ENCODE measurements around the gene INPP5J. TPM values are rescaled to one million over a fixed set of nuclear protein-coding genes. Genes with fewer than 3 reads are reported as not detected.

The INPP5J gene
- total and polyA plus RNA-seq, 9 of the 15 experiments (the other 6 are each of a cell fraction or from before 2014, with no cell fraction given), result 0.10 to 6.3 (median 4.8) TPM

DNA sequence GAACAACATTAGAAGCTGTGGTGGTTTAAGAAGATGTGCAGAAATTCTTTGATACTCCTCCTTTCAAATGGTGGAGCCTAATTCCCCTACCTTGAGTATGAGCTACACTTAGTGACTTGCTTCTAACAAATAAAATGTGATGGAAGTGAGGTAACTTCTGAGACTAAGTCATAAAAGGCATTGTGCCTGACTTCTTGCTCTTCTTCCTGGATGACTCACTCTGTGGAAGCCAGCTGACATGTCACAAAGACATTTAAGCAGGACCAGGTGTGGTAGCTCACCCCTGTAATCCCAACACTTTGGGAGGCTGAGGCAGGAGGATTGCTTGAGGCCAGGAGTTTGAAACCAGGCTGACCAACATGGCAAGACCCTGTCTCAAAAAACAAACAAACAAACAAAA, 21.5 kb downstream of the INPP5J start (continued):
- TF ChIP-seq, protein P1, sequence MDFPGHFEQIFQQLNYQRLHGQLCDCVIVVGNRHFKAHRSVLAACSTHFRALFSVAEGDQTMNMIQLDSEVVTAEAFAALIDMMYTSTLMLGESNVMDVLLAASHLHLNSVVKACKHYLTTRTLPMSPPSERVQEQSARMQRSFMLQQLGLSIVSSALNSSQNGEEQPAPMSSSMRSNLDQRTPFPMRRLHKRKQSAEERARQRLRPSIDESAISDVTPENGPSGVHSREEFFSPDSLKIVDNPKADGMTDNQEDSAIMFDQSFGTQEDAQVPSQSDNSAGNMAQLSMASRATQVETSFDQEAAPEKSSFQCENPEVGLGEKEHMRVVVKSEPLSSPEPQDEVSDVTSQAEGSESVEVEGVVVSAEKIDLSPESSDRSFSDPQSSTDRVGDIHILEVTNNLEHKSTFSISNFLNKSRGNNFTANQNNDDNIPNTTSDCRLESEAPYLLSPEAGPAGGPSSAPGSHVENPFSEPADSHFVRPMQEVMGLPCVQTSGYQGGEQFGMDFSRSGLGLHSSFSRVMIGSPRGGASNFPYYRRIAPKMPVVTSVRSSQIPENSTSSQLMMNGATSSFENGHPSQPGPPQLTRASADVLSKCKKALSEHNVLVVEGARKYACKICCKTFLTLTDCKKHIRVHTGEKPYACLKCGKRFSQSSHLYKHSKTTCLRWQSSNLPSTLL (IDR thresholded peaks at IDR 0.05), result no peak
- TF ChIP-seq TBP (optimal IDR thresholded peaks at IDR 0.05; ENCODE audit: low read depth, low read length) (no peak), JUND (IDR thresholded peaks at IDR 0.05; ENCODE audit: borderline replicate concordance, low read depth, low read length) (peak; percentile 62; the same call in 1 of the 2 replicates), JUND (tag; IDR thresholded peaks at IDR 0.05; ENCODE audit: borderline replicate concordance, low read depth, low read length) (peak; percentile 45; the same call in 1 of the 3 replicates), CHD2 (IDR thresholded peaks at IDR 0.05; ENCODE audit: low read depth, low read length) (no peak), RAD51 (IDR thresholded peaks at IDR 0.05; ENCODE audit: borderline replicate concordance, low read depth) (no peak)

DNA sequence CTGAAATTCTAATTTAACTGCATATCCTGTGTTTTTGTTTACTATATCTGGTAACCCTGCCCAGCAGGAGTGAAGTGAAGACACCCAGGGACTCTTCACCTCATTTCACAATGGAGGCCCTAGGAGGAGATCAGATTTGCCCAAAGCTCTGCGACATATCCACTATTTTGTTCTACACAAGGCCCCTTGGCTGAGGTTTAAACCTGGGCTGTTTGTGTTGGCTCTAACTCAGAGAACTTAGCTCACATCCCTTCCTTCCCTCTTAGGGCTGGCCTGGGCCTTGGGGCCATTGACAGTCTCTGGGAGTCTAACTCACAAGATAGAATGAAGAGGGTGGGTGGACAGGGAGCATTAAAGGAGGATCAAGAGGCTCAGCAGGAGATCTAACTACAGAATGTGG, 25.7 kb downstream of the INPP5J start:
- H2AFZ ChIP-seq (ENCODE audit: low read depth, low read length), result 0 out of 2 replicates have a peak overlapping the region, but pooled peaks have one; percentile 49
- FAIRE-seq, result no peak
- ChIA-PET POLR2A (interaction anchor here (0.6 to 1.6 kb wide), 2 partner anchors 11 to 199 kb away, joined by 4 read pairs; no protein-coding TSS in a partner anchor), CTCF (ENCODE audit: low intra/inter-chr PET ratio) (interaction anchor here (0.6 to 1.7 kb wide), 5 partner anchors 41 to 228 kb away, joined by 3 to 18 read pairs (median 4); partner anchors contain the start of gene SELENOM)
- H3K79me2 ChIP-seq (ENCODE audit: control insufficient read depth, insufficient read depth, low read length), result no peaks in the 10 kb centered on the region
- WGBS (ENCODE audit: insufficient coverage, low coverage, missing lambda C conversion rate), result 88% methylated on average over 1 of the region's 1 CpG
- H3K9me3 ChIP-seq (replicated peaks; ENCODE audit: control insufficient read depth, insufficient read depth, low read depth, low read length), result no peaks in the 10 kb centered on the region
- in situ Hi-C loops (cut with MboI) (no loop called here), intact Hi-C loops (cut with micrococcal nuclease) (loop anchor here (2.0 kb wide), 2 partner anchors 42 to 82 kb away; partner anchors contain the start of gene SELENOM)
- H3K9ac ChIP-seq (ENCODE audit: insufficient read depth in 1 of 2, low read depth in 2 of 2, low read length in 2 of 2), result no peak overlapping the region
- DNase-seq (ENCODE audit: extremely low read depth in 1 of 4, low spot score in 3 of 4), result no peak
- no peaks in the 10 kb centered on the region for H3K4me1 ChIP-seq (replicated peaks in 1 of 2; ENCODE audit: control insufficient read depth in 2 of 2, insufficient read depth in 2 of 2, low read length in 2 of 2)
- H3K27me3 ChIP-seq (ENCODE audit: control insufficient read depth in 2 of 2, insufficient read depth in 2 of 2, low read length in 2 of 2), result no peaks in the 10 kb centered on the region; a peak in 1 of 5 replicates
- no peak for TF ChIP-seq GABPB1 (CRISPR knock-in tag; IDR thresholded peaks at IDR 0.05)
- TF ChIP-seq PHF20 (IDR thresholded peaks at IDR 0.05; ENCODE audit: partially characterized antibody), result no peak
- TF ChIP-seq HNRNPK (IDR thresholded peaks at IDR 0.05; ENCODE audit: low read depth, low read length, poor library complexity, severe bottlenecking), result no peak
- TF ChIP-seq TAF15 (IDR thresholded peaks at IDR 0.05; ENCODE audit: low read depth, low read length), result no peak
- TF ChIP-seq ZNF57 (CRISPR knock-in tag; IDR thresholded peaks at IDR 0.05), result no peak
- TF ChIP-seq NR2C1 (IDR thresholded peaks at IDR 0.05), result no peak
- TF ChIP-seq NR2C1 (tag; IDR thresholded peaks at IDR 0.05), result no peak
- no peaks in the 10 kb centered on the region for H3K36me3 ChIP-seq (ENCODE audit: control insufficient read depth, insufficient read depth, low read length)
- no peaks in the 10 kb centered on the region for H3K9me1 ChIP-seq (ENCODE audit: control insufficient read depth, insufficient read depth, low read length)
- BruUV-seq (replicated peaks), result no TSS peak
- H3K27ac ChIP-seq (ENCODE audit: extremely low read depth, low read depth, low read length), result no peak overlapping the region
- H3K4me3 ChIP-seq, result no peak overlapping the region
- ATAC-seq, result no peak
- H4K20me1 ChIP-seq (replicated peaks; ENCODE audit: control insufficient read depth, insufficient read depth, low read length), result no peaks in the 10 kb centered on the region
- no peak overlapping the region for H3K4me2 ChIP-seq (ENCODE audit: insufficient read depth, low read length)
